ENCODE results near the gene IGDCC3.

The IGDCC3 gene

GRCh38 chr15:65330934-65331645 lies 46.7 kb downstream of the IGDCC3 start:
- no peak for TF ChIP-seq CTCF (IDR thresholded peaks at IDR 0.05; ENCODE audit: low read depth, low read length)
- H3K4me3 ChIP-seq (ENCODE audit: low read depth, low read length), result no peak overlapping the region

DNA sequence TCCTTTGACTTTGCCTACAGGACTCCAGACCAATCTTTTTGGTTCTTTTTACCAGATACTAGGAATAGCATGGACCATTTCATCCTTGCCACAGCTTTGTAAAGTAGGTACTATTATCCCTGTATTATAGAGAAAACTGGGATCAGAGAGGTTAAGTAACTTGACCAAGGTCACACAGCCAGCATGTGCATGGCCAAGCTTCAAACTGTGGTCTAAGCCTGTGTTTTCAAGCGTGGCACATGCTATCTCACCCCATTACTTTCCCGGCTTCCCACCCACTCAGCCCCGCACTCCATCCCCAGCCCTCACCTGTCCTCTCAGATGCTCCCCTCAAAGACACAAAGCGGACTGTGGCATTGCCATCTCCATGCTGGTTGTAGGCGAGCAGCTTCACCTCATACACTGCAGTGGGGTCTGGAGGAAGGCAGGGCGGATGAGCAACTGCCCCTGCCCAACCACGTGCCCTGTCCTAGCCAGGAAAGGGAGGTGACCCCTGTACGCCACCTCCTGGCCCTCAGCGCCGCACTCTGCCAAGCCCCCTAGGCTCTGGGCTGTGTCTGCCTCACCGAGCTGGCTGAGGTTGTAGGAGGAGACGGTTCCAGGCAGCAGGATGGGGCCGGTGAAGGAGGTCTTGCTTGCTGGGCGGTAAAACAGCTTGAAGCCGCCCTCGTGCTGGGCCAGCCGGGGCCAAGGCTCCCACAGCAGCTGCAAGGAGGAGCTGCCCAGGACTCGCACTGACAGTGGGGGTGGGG lies 47.6 kb downstream of the IGDCC3 start:
- no peak for TF ChIP-seq CTCF (IDR thresholded peaks at IDR 0.05; ENCODE audit: low read depth, low read length)
- no peak overlapping the region for H3K4me3 ChIP-seq (ENCODE audit: low read depth, low read length)

DNA sequence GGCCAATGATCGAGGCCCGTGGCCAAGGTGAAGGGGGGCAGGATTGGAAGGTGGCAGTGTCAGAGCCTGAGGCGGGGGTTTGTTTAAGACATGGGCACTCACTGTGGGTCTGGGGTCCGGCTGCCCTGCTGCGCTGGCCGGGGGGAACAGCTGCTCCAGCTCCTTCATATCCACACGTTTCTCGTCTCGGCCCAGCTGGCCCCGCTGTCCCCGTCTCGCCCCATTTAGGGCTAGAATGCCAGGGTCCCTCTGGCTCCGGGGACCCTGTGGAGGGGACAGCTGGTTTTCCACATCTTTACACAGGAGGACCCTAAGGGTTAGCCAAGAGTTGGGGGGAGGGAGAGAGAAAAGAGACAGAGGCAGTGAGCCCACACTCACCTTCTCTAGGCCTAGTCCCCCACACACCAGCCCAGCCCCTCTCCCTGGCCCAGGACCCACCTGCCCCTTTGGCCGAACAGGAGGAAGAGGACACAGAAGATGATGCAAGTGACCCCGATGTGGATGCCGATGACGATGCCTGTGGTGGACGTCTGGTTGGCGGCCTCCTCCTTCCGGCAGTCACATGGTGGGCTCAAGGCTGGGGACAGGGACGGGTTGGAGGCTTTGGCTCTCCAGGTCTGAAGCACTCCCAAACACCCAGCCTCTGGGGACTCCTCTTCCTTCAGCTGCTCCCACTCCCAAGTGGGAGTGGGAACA lies 48.4 kb downstream of the IGDCC3 start:
- no peak for TF ChIP-seq CTCF (IDR thresholded peaks at IDR 0.05; ENCODE audit: low read depth, low read length)
- no peak overlapping the region for H3K4me3 ChIP-seq (ENCODE audit: low read depth, low read length)

- TF ChIP-seq CTCF (IDR thresholded peaks at IDR 0.05; ENCODE audit: low read depth, low read length), result no peak
- no peak overlapping the region for H3K4me3 ChIP-seq (ENCODE audit: low read depth, low read length)
These were observed 49.1 kb downstream of the IGDCC3 start for GRCh38 chr15:65328506-65329287.

- TF ChIP-seq CTCF (IDR thresholded peaks at IDR 0.05; ENCODE audit: low read depth, low read length), result no peak
- no peak overlapping the region for H3K4me3 ChIP-seq (ENCODE audit: low read depth, low read length)
These were observed 50.0 kb downstream of the IGDCC3 start for GRCh38 chr15:65327651-65328393.

- no peak for TF ChIP-seq CTCF (IDR thresholded peaks at IDR 0.05; ENCODE audit: low read depth, low read length)
- no peak overlapping the region for H3K4me3 ChIP-seq (ENCODE audit: low read depth, low read length)
These were observed 51.0 kb downstream of the IGDCC3 start for GRCh38 chr15:65326818-65327217.
